MM.1S (cell line): ENCODE measurements around the gene NLGN4Y.

Experiments used
- DNase-seq: peaks from one replicate; pipeline ENCODE4 v3.0.0-alpha.2; 2015
- H2AFZ ChIP-seq: fragments of 300-600 bp; sonication (generic); 2 replicates; pipeline ENCODE4 v1.6.0; 2016; ENCODE audit warnings: antibody characterized with exemption, low read length
- H3F3A ChIP-seq: fragments of 300-600 bp; sonication (generic); 2 replicates; pipeline ENCODE4 v1.6.1; 2016; ENCODE audit warnings: mild to moderate bottlenecking, antibody characterized with exemption, low read length, moderate library complexity, mixed read lengths; ENCODE audit not compliant: insufficient read depth
- H3K27ac ChIP-seq: fragments of 300-600 bp; sonication (generic); 2 replicates; pipeline ENCODE4 v1.5.1; 2016; ENCODE audit warnings: mild to moderate bottlenecking, low read length
- H3K27me3 ChIP-seq: fragments of 300-600 bp; sonication (generic); replicated peaks from 2 replicates; pipeline ENCODE4 v1.6.0; 2016; ENCODE audit warnings: low read length; ENCODE audit not compliant: insufficient read depth
- H3K36me3 ChIP-seq: fragments of 300-600 bp; sonication (generic); replicated peaks from 2 replicates; pipeline ENCODE4 v1.6.1; 2016; ENCODE audit warnings: mild to moderate bottlenecking, low read length, mixed read lengths; ENCODE audit not compliant: insufficient read depth
- H3K4me1 ChIP-seq: fragments of 300-600 bp; sonication (generic); 2 replicates; pipeline ENCODE4 v1.6.1; 2016; ENCODE audit warnings: low read length, mixed read lengths
- H3K4me2 ChIP-seq: fragments of 300-600 bp; sonication (generic); 2 replicates; pipeline ENCODE4 v1.6.0; 2016; ENCODE audit warnings: low read depth, low read length
- H3K4me3 ChIP-seq: fragments of 300-600 bp; sonication (generic); 2 replicates; pipeline ENCODE4 v1.5.1; 2016; ENCODE audit warnings: low read length, mixed read lengths
- H3K79me2 ChIP-seq: fragments of 300-600 bp; sonication (generic); 2 replicates; pipeline ENCODE4 v1.6.1; 2016; ENCODE audit warnings: mixed run types, low read length, mixed read lengths
- H3K9ac ChIP-seq: fragments of 300-600 bp; sonication (generic); 2 replicates; pipeline ENCODE4 v1.6.1; 2016; ENCODE audit warnings: low read length, mixed read lengths
- H3K9me2 ChIP-seq: fragments of 300-600 bp; sonication (generic); replicated peaks from 2 replicates; pipeline ENCODE4 v1.6.1; 2016; ENCODE audit warnings: mild to moderate bottlenecking, low read length, mixed read lengths; ENCODE audit not compliant: insufficient read depth
- H3K9me3 ChIP-seq: fragments of 300-600 bp; sonication (generic); replicated peaks from 2 replicates; pipeline ENCODE4 v1.6.1; 2016; ENCODE audit warnings: mild to moderate bottlenecking, low read length, mixed read lengths; ENCODE audit not compliant: insufficient read depth
- H4K20me1 ChIP-seq: fragments of 300-600 bp; sonication (generic); 2 replicates; pipeline ENCODE4 v1.6.1; 2016; ENCODE audit warnings: mild to moderate bottlenecking, low read length, moderate library complexity, mixed read lengths; ENCODE audit not compliant: insufficient read depth
- CTCF ChIP-seq: fragments of 300-600 bp; sonication (generic); IDR thresholded peaks from 2 replicates; pipeline ENCODE4 v1.5.1; 2016; ENCODE audit warnings: antibody characterized with exemption, low read length, mixed read lengths
- EZH2 ChIP-seq: fragments of 300-600 bp; sonication (generic); optimal IDR thresholded peaks from 2 replicates; pipeline ENCODE3; 2017; ENCODE audit warnings: low read depth, mild to moderate bottlenecking, antibody characterized with exemption, low read length, mixed read lengths
- EZH2phosphoT487 ChIP-seq: fragments of 300-600 bp; sonication (generic); IDR thresholded peaks from 2 replicates; pipeline ENCODE4 v1.6.1; 2018; ENCODE audit warnings: antibody characterized with exemption, low read length

Gene NLGN4Y

DNA sequence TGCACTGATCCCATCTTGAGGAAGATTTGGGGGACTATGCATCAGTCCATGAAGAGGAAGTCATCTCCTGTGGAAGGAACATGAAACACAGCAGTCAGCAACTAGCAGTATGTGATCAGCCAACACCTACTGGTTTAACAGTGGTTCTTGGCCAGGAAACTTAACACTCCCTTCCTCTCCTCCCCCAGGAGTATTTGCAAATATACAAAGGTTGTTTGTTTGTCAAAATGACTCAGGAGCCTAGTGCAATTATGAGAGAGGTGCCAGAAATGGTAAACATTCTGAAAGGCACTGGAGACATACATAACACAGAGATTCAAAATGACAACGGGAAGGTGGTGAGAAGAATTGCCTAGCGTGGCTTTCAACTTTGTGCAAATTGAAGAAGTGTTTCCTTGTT, 26.3 kb upstream of the NLGN4Y start:
- TF ChIP-seq CTCF = no peak
- TF ChIP-seq EZH2phosphoT487 = no peak
- no peak for TF ChIP-seq EZH2
- DNase-seq = no peak
- Histone ChIP-seq H4K20me1 (no peaks in the 10 kb centered on the region), H3K79me2 (no peaks in the 10 kb centered on the region), H3K27me3 (no peaks in the 10 kb centered on the region), H3K9me2 (no peaks in the 10 kb centered on the region), H3K4me2 (no peak overlapping the region), H3K27ac (no peak overlapping the region), H3K4me3 (no peak overlapping the region), H3F3A (no peaks in the 10 kb centered on the region), H3K9ac (no peak overlapping the region), H3K9me3 (no peaks in the 10 kb centered on the region), H3K4me1 (no peaks in the 10 kb centered on the region), H3K36me3 (no peaks in the 10 kb centered on the region), H2AFZ (no peak overlapping the region)

DNA sequence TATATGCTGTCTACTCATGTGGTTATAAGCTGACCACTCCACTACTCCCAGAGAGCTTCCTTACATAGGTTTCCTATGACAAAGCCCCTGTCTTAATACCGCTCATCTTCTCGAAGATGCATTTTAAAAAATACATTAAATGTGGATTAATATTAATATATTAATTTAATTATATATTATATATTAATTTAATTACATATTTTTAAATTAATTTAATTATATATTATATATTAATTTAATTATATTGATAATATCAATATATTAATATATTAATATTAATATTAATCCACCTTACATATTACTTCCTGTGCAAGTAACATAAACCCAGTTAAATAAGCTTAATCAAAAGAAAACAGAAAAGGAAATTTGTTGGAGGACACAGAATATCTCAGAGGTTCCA, 19.7 kb upstream of the NLGN4Y start:
- Histone ChIP-seq H3K36me3 (no peaks in the 10 kb centered on the region), H3K27me3 (no peaks in the 10 kb centered on the region), H2AFZ (no peak overlapping the region), H3K9me2 (no peaks in the 10 kb centered on the region), H4K20me1 (no peaks in the 10 kb centered on the region), H3K4me3 (no peak overlapping the region), H3K79me2 (no peaks in the 10 kb centered on the region), H3K9ac (no peak overlapping the region), H3K4me2 (no peak overlapping the region), H3K27ac (no peak overlapping the region), H3K4me1 (no peaks in the 10 kb centered on the region), H3K9me3 (no peaks in the 10 kb centered on the region), H3F3A (no peaks in the 10 kb centered on the region)
- no peak for DNase-seq
- TF ChIP-seq EZH2phosphoT487 = no peak
- no peak for TF ChIP-seq CTCF
- TF ChIP-seq EZH2 = no peak

DNA sequence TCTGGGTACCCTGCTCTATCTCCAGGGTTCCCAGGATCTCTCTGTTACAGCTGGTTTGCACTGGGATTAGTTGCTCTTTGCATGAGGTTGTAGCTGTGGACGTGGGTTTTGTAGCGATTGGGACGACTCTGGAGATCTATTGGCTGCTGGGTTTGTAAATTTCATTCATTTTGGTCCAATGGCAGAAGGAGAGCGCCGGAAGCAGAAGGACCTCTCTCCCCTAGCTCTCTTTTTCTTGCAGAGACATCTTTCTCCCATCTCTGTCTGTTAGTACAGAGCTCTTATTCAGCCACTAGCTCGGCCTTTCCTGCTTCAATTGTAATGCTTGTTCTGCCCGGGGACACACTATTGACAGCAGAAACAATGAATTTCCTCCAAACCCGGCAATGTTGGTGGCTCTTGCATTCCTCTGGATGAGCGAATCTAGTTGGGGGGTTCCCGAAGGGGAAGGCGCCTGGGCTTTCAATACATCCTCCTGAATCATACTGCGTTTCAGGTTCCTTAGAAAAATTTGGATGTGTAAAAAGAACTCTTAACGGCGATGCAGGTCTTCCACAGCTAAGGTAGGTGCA, 1.9 kb upstream of the NLGN4Y start:
- Histone ChIP-seq H3F3A (no peaks in the 10 kb centered on the region), H4K20me1 (no peaks in the 10 kb centered on the region), H3K36me3 (no peaks in the 10 kb centered on the region), H2AFZ (no peak overlapping the region), H3K79me2 (no peaks in the 10 kb centered on the region), H3K27ac (no peak overlapping the region), H3K9me3 (no peaks in the 10 kb centered on the region), H3K27me3 (no peaks in the 10 kb centered on the region), H3K9me2 (no peaks in the 10 kb centered on the region), H3K4me3 (no peak overlapping the region), H3K4me1 (no peaks in the 10 kb centered on the region), H3K4me2 (no peak overlapping the region), H3K9ac (no peak overlapping the region)
- TF ChIP-seq EZH2 (no peak), EZH2phosphoT487 (no peak), CTCF (no peak)
- no peak for DNase-seq
